ENCODE results near the gene UCMA.
"Not testable (repeated sequence)": the region's sequence is repeated elsewhere in the genome, so short reads cannot be mapped to it uniquely, and the experiment has no call there.

The UCMA gene

DNA sequence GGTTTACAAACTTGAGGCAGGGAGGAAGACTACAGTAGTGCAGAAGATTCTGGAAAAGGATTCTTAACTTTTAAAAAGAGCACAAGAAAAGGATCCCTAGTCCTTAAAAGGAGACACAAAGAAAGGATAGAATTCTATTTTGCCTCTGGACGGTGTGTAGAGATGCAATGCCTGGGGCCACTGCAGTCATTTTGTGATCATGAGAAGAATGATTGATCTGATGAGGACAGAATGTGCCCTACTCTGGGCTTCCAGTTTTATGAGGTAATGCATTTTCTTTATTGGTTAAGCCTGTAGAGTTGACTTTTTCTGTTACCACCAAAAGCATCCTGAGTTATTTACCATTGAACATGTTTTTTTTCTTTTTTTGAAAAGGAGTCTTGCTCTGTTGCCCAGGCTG is 28.3 kb upstream of the UCMA start:
- no peak overlapping the region for H3K4me3 ChIP-seq (ENCODE audit: insufficient read depth, low read depth, low read length, poor library complexity, severe bottlenecking)
- no peak overlapping the region for H3K27ac ChIP-seq (ENCODE audit: insufficient read depth, low read length, poor library complexity, severe bottlenecking)
- DNase-seq, result no peak
- no peaks in the 10 kb centered on the region for H3K4me1 ChIP-seq (ENCODE audit: control insufficient read depth, insufficient read depth, low read length, poor library complexity, severe bottlenecking)
- H3K27me3 ChIP-seq (replicated peaks; ENCODE audit: control insufficient read depth, insufficient read depth, low read length, poor library complexity, severe bottlenecking), result no peaks in the 10 kb centered on the region
- H3K9me3 ChIP-seq (ENCODE audit: control insufficient read depth, low read length), result no peaks in the 10 kb centered on the region
- no peaks in the 10 kb centered on the region for H3K36me3 ChIP-seq (ENCODE audit: control insufficient read depth, insufficient read depth, low read length)

DNA sequence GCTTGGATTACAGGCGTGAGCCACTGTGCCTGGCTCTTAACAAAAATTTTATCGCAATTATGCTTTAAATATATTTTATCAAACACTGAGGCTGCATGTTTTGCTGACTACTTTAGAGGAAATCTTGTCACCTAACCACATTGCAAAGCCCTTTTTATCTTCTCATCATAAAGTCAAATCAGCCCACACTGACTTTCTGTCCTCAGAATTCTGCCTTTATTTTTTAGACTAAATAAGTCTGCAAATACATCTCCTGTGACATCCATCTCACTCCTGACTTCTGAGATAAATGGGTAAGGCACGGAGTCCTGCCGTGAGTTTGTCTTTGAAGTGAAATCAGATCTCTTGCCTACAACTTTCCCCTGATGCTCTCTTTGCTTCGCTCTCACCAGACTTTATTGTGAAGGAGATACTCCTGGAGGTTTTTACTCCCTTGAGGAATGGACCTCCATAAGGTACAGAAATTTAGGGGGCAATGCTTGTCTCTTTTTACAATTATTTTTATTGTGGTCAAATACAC is 23.5 kb upstream of the UCMA start:
- no peaks in the 10 kb centered on the region for H3K27me3 ChIP-seq (replicated peaks; ENCODE audit: control insufficient read depth, insufficient read depth, low read length, poor library complexity, severe bottlenecking)
- DNase-seq, result no peak
- H3K4me1 ChIP-seq (ENCODE audit: control insufficient read depth, insufficient read depth, low read length, poor library complexity, severe bottlenecking), result no peaks in the 10 kb centered on the region

DNA sequence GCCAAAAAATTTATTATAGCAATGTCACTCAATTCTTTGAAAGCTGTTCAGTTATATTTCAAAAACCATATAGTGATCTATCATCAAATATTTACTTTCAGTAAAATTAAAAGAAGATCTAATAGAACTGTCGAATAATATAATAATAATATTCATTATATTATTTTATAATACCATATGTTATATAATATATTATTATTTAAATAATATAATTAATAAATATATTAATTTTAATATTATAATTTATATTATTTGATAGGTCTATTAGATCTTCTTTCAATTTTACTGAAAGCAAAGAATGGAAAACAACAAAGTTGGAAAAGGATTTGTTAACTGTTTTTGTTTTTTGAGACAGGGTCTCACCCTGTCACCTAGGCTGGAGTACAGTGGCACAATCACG is 22.5 kb upstream of the UCMA start:
- H3K9me3 ChIP-seq (ENCODE audit: control insufficient read depth, low read length), result no peaks in the 10 kb centered on the region
- H3K27me3 ChIP-seq (replicated peaks; ENCODE audit: control insufficient read depth, insufficient read depth, low read length, poor library complexity, severe bottlenecking), result no peaks in the 10 kb centered on the region
- H3K36me3 ChIP-seq (ENCODE audit: control insufficient read depth, insufficient read depth, low read length), result no peaks in the 10 kb centered on the region
- no peak for DNase-seq
- no peak overlapping the region for H3K27ac ChIP-seq (ENCODE audit: insufficient read depth, low read length, poor library complexity, severe bottlenecking)
- H3K4me3 ChIP-seq (ENCODE audit: insufficient read depth, low read depth, low read length, poor library complexity, severe bottlenecking), result no peak overlapping the region
- no peaks in the 10 kb centered on the region for H3K4me1 ChIP-seq (ENCODE audit: control insufficient read depth, insufficient read depth, low read length, poor library complexity, severe bottlenecking)

More for the DNA sequence above, 23.5 kb upstream of the UCMA start:
- Histone ChIP-seq H3K9me3 (ENCODE audit: control insufficient read depth, low read length) (no peaks in the 10 kb centered on the region), H3K36me3 (ENCODE audit: control insufficient read depth, insufficient read depth, low read length) (no peaks in the 10 kb centered on the region), H3K27ac (ENCODE audit: insufficient read depth, low read length, poor library complexity, severe bottlenecking) (no peak overlapping the region), H3K4me3 (ENCODE audit: insufficient read depth, low read depth, low read length, poor library complexity, severe bottlenecking) (no peak overlapping the region)

DNA sequence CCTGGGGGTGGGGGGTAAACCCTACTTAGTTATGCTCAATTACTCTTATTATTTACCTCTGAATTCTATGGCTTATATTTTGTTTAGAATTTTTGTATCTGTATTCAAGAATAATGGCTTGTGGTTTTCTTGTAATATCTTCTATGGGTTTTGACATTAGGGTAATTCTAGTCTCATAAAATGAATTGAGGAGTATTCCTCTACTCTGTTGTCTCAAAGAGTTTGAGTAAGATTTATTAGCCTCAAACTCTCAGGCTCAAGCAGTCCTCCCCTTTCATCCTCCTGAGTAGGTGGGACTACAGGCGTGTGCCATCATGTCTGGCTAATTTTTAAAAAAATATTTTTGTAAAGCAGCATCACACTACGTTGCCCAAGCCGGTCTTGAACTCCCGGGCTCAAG is 19.6 kb upstream of the UCMA start:
- H3K4me1 ChIP-seq (ENCODE audit: control insufficient read depth, insufficient read depth, low read length, poor library complexity, severe bottlenecking), result no peaks in the 10 kb centered on the region
- no peak for DNase-seq
- H3K27ac ChIP-seq (ENCODE audit: insufficient read depth, low read length, poor library complexity, severe bottlenecking), result no peak overlapping the region
- no peaks in the 10 kb centered on the region for H3K9me3 ChIP-seq (ENCODE audit: control insufficient read depth, low read length)
- H3K4me3 ChIP-seq (ENCODE audit: insufficient read depth, low read depth, low read length, poor library complexity, severe bottlenecking), result no peak overlapping the region
- no peaks in the 10 kb centered on the region for H3K36me3 ChIP-seq (ENCODE audit: control insufficient read depth, insufficient read depth, low read length)
- H3K27me3 ChIP-seq (replicated peaks; ENCODE audit: control insufficient read depth, insufficient read depth, low read length, poor library complexity, severe bottlenecking), result no peaks in the 10 kb centered on the region

DNA sequence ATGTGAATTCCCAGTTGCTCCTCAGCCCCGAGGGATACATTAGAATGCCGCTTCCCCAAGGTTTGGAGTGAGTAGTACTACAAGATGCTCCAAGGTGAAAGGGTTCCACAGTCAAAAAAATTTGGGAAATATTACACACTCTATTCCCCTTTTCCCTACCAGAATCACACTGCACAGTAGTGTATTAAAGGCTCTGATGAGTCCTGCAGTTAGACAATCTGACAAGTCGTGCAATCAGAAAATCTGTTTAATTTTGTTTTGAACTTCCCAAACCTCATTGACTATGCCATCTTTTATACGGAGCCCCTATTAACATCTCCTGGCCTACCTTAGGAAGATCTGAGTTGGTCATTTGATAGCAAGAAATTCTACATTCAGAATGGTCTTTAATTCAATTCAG is 13.6 kb upstream of the UCMA start:
- DNase-seq, result no peak
- Histone ChIP-seq H3K27me3 (replicated peaks; ENCODE audit: control insufficient read depth, insufficient read depth, low read length, poor library complexity, severe bottlenecking) (no peaks in the 10 kb centered on the region), H3K9me3 (ENCODE audit: control insufficient read depth, low read length) (no peaks in the 10 kb centered on the region), H3K4me1 (ENCODE audit: control insufficient read depth, insufficient read depth, low read length, poor library complexity, severe bottlenecking) (no peaks in the 10 kb centered on the region), H3K4me3 (ENCODE audit: insufficient read depth, low read depth, low read length, poor library complexity, severe bottlenecking) (no peak overlapping the region), H3K27ac (ENCODE audit: insufficient read depth, low read length, poor library complexity, severe bottlenecking) (no peak overlapping the region), H3K36me3 (ENCODE audit: control insufficient read depth, insufficient read depth, low read length) (no peaks in the 10 kb centered on the region)

DNA sequence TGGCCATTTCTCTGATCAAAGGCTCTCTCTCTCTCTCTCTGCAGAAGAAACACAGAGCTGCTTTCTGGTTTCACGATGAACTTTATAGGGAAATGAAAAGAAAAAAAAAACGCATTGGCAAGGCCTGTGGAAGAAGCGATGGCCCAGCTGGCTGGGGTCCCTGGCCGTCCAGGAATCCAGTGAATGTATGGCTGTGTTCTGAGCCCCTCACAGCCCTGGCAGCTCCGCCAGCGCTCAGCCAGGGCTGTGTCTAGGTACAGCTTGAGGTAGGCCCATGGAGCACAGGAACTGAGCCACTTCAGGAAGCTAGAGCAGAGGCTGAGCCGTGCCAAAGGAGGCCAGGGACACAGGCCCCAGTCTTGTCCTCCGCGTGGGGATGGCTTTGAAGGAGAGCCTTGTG is 13.1 kb upstream of the UCMA start:
- no peak for DNase-seq

DNA sequence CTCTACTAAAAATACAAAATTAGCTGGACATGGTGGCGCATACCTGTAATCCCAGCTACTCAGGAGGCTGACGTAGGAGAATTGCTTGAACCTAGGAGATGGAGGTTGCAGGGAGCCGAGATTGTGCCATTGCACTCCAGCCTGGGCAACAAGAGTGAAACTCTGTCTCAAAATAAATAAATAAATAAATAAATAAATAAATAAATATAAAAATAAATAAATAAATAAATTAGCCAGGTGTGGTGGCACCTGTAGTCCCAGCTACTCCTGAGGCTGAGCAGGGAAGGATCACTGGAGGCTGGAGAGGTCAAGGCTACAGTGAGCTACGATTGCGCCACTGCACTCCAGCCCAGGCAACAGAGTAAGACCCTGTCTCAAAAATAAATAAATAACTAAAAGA is 8.1 kb upstream of the UCMA start:
- DNase-seq; H3K27me3 ChIP-seq (replicated peaks; ENCODE audit: control insufficient read depth, insufficient read depth, low read length, poor library complexity, severe bottlenecking); H3K4me1 ChIP-seq (ENCODE audit: control insufficient read depth, insufficient read depth, low read length, poor library complexity, severe bottlenecking); H3K27ac ChIP-seq (ENCODE audit: insufficient read depth, low read length, poor library complexity, severe bottlenecking); H3K36me3 ChIP-seq (ENCODE audit: control insufficient read depth, insufficient read depth, low read length); H3K9me3 ChIP-seq (ENCODE audit: control insufficient read depth, low read length); H3K4me3 ChIP-seq (ENCODE audit: insufficient read depth, low read depth, low read length, poor library complexity, severe bottlenecking): not testable (repeated sequence)

More for the DNA sequence above, 13.1 kb upstream of the UCMA start:
- H3K27me3 ChIP-seq (replicated peaks; ENCODE audit: control insufficient read depth, insufficient read depth, low read length, poor library complexity, severe bottlenecking), result no peaks in the 10 kb centered on the region
- no peak overlapping the region for H3K27ac ChIP-seq (ENCODE audit: insufficient read depth, low read length, poor library complexity, severe bottlenecking)
- H3K4me1 ChIP-seq (ENCODE audit: control insufficient read depth, insufficient read depth, low read length, poor library complexity, severe bottlenecking), result no peaks in the 10 kb centered on the region
- no peak overlapping the region for H3K4me3 ChIP-seq (ENCODE audit: insufficient read depth, low read depth, low read length, poor library complexity, severe bottlenecking)
- no peaks in the 10 kb centered on the region for H3K9me3 ChIP-seq (ENCODE audit: control insufficient read depth, low read length)
- H3K36me3 ChIP-seq (ENCODE audit: control insufficient read depth, insufficient read depth, low read length), result no peaks in the 10 kb centered on the region

DNA sequence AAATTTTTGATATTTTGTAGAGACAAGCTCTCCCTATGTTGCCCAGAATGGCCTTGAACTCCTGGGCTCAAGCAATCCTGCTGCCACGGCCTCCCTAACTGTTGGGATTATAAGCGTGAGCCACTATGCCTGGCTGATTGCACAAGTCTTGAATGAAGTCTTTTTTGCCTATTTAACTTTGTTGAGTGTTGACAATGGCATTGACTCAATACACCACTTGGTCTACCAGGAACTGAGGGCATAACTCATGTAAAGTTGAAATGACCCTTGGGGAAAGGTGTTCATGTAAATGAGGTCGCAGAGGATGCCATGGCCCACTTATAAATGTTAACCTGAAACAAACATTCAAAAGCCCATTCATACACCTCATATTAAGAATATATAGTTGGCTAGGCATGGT is 7.4 kb upstream of the UCMA start:
- Histone ChIP-seq H3K9me3 (ENCODE audit: control insufficient read depth, low read length) (no peaks in the 10 kb centered on the region), H3K27ac (ENCODE audit: insufficient read depth, low read length, poor library complexity, severe bottlenecking) (no peak overlapping the region), H3K4me1 (ENCODE audit: control insufficient read depth, insufficient read depth, low read length, poor library complexity, severe bottlenecking) (no peaks in the 10 kb centered on the region), H3K4me3 (ENCODE audit: insufficient read depth, low read depth, low read length, poor library complexity, severe bottlenecking) (no peak overlapping the region), H3K27me3 (replicated peaks; ENCODE audit: control insufficient read depth, insufficient read depth, low read length, poor library complexity, severe bottlenecking) (no peaks in the 10 kb centered on the region), H3K36me3 (ENCODE audit: control insufficient read depth, insufficient read depth, low read length) (no peaks in the 10 kb centered on the region)
- DNase-seq, result no peak

DNA sequence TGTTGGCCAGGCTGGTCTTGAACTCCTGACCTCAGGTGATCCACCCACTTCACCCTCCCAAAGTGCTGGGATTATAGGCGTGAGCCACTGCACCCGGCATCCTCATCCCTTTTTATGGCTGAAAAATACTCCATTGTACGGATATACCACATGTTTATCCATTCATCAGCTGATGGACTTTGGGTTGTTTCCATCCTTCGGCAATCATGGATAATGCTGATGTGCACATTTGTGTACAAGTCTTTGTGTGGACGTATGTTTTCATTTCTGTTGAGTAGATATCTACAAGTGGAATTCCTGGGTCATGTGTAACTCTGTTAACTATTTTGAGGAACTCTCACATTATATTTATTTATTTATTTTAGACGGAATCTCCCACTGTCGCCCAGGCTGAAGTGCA is 5.7 kb upstream of the UCMA start:
- Histone ChIP-seq H3K36me3 (ENCODE audit: control insufficient read depth, insufficient read depth, low read length) (no peaks in the 10 kb centered on the region), H3K4me1 (ENCODE audit: control insufficient read depth, insufficient read depth, low read length, poor library complexity, severe bottlenecking) (no peaks in the 10 kb centered on the region), H3K9me3 (ENCODE audit: control insufficient read depth, low read length) (no peaks in the 10 kb centered on the region), H3K27me3 (replicated peaks; ENCODE audit: control insufficient read depth, insufficient read depth, low read length, poor library complexity, severe bottlenecking) (no peaks in the 10 kb centered on the region), H3K27ac (ENCODE audit: insufficient read depth, low read length, poor library complexity, severe bottlenecking) (no peak overlapping the region), H3K4me3 (ENCODE audit: insufficient read depth, low read depth, low read length, poor library complexity, severe bottlenecking) (no peak overlapping the region)
- no peak for DNase-seq

DNA sequence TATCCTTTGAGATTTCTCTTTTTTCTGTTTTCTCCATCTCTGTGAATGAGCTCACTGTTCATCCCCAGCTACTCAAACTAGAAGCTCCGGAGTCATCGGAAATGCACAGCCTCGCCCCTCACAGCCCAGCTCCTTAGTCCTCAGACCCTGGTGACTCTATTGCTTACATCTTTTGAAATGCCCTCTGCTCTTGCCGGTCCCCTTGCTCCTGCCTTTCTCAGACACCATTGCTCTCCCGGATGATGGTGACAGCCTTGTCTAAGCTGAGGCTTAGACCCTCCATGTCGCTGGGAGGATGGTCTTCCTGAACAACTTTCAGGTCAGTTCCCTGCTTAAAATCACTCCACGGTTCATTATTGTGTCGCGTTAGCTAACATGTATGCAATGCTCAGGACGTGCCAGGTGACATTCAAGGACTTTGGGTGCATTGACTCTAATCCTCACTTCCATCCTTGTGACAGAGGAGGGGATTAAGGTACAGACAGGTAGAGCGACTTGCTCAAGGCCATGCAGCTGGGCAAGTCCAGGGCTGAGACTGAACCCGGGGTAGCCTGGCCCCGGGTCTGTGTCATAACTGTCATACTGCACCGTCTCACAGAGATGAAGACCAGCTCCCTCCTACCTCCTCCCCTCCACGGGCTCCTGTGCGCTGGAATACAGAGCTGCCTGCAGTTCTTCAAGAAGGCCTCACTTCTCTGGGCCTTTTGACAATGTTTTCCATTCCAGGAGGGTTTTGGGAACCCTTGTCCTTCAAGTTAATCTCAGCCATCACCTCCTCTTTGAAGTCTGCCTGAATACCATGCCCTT is 4.3 kb upstream of the UCMA start:
- H3K4me1 ChIP-seq (ENCODE audit: control insufficient read depth, insufficient read depth, low read length, poor library complexity, severe bottlenecking), result no peaks in the 10 kb centered on the region
- H3K27me3 ChIP-seq (replicated peaks; ENCODE audit: control insufficient read depth, insufficient read depth, low read length, poor library complexity, severe bottlenecking), result no peaks in the 10 kb centered on the region
- H3K4me3 ChIP-seq (ENCODE audit: insufficient read depth, low read depth, low read length, poor library complexity, severe bottlenecking), result no peak overlapping the region
- no peaks in the 10 kb centered on the region for H3K36me3 ChIP-seq (ENCODE audit: control insufficient read depth, insufficient read depth, low read length)
- no peak overlapping the region for H3K27ac ChIP-seq (ENCODE audit: insufficient read depth, low read length, poor library complexity, severe bottlenecking)
- no peaks in the 10 kb centered on the region for H3K9me3 ChIP-seq (ENCODE audit: control insufficient read depth, low read length)
- DNase-seq, result no peak
